GM12878 (cell line): ENCODE data around the gene PYGO2. TPM values are rescaled to one million over a fixed set of nuclear protein-coding genes. Genes with fewer than 3 reads are reported as not detected.

Experiments
- ASH2L ChIP-seq: fragments of 300-600, 200-600 bp; sonication (generic); IDR thresholded peaks from 2 replicates; pipeline ENCODE4 v1.6.1; 2017; ENCODE audit warnings: low read depth, mild to moderate bottlenecking, borderline replicate concordance
- CHD2 ChIP-seq: IDR thresholded peaks from 2 replicates; pipeline ENCODE4 v1.6.1; 2011; ENCODE audit warnings: low read depth, low read length, improper control_type of control experiment, borderline replicate concordance
- HCFC1 ChIP-seq: fragments of 150-350 bp; IDR thresholded peaks from 2 replicates; pipeline ENCODE4 v1.6.1; 2014; ENCODE audit warnings: low read length
- MXI1 ChIP-seq: fragments of 150-350 bp; IDR thresholded peaks from 2 replicates; pipeline ENCODE4 v1.6.1; 2011; ENCODE audit warnings: low read depth, mild to moderate bottlenecking, inconsistent platforms, low read length, improper control_type of control experiment
- NR2F1 ChIP-seq: fragments of 450-650 bp; conservative IDR thresholded peaks from 2 replicates; pipeline ENCODE4 v1.6.1; 2017; ENCODE audit warnings: mild to moderate bottlenecking
- POLR2AphosphoS5 ChIP-seq: IDR thresholded peaks from 2 replicates; pipeline ENCODE4 v1.6.1; 2011; ENCODE audit warnings: mild to moderate bottlenecking, low read length, inconsistent platforms
- SMARCA5 ChIP-seq: fragments of 450-650 bp; IDR thresholded peaks from 2 replicates; pipeline ENCODE4 v1.6.1; 2017; ENCODE audit warnings: mild to moderate bottlenecking
- SREBF1 ChIP-seq: IDR thresholded peaks from 2 replicates; pipeline ENCODE4 v1.6.1; 2012; ENCODE audit warnings: mild to moderate bottlenecking, low read length
- TAF1 ChIP-seq: IDR thresholded peaks from 2 replicates; pipeline ENCODE4 v1.6.1; 2011; ENCODE audit warnings: mild to moderate bottlenecking, low read depth, low read length, borderline replicate concordance
- TCF12 ChIP-seq: IDR thresholded peaks from 2 replicates; pipeline ENCODE4 v1.6.1; 2011; ENCODE audit warnings: low read depth, mild to moderate bottlenecking, low read length
- polyA plus RNA-seq, 11 experiments: library from polyadenylated mRNA; depleted of rRNA in 4 of 11; unstranded in 6 of 11; stranded (reverse) in 5 of 11; fragments of >200 nt; fragmentation: Nextera tagmentation in 4 of 11; fragmentation: Illumina TruSeq in 1 of 11; extraction: Ambion mirVana in 4 of 11; extraction: Trizol in 1 of 11; gene quantifications; 1 replicate in 1 of 11; 2 replicates in 10 of 11; pipeline versions ENCODE4 v1.2.1 to v1.2.3, GENCODE V29; 2011 to 2016; ENCODE audit warnings: inconsistent platforms in 2 of 11, missing spikeins in 2 of 11, low read depth in 1 of 11
- total RNA-seq, 4 experiments: library from RNA; depleted of rRNA in 3 of 4; stranded (reverse); fragments of >200 nt in 3 of 4; fragmentation: Illumina TruSeq in 1 of 4; extraction: Trizol in 1 of 4; gene quantifications; 2 replicates each; pipeline versions ENCODE4 v1.2.1 to v1.2.3, GENCODE V29; 2013 to 2021
- TF ChIP-seq, protein P1 (sequence below): fragments of 150-350 bp; IDR thresholded peaks from 2 replicates; pipeline ENCODE4 v1.6.1; 2016; ENCODE audit warnings: low read depth, low read length
- TF ChIP-seq, protein P2 (sequence below): IDR thresholded peaks from 2 replicates; pipeline ENCODE4 v1.6.1; 2012; ENCODE audit warnings: mild to moderate bottlenecking, low read depth, low read length
- TF ChIP-seq, protein P3 (sequence below): IDR thresholded peaks from 2 replicates; pipeline ENCODE4 v1.6.1; 2011; ENCODE audit warnings: low read depth, mild to moderate bottlenecking, low read length, moderate library complexity, borderline replicate concordance; ENCODE audit errors: extremely low read depth
- TF ChIP-seq, protein P4 (sequence below): fragments of 450-650 bp; IDR thresholded peaks from 2 replicates; pipeline ENCODE4 v1.6.1; 2017; ENCODE audit warnings: mild to moderate bottlenecking, moderate library complexity
- TF ChIP-seq, protein P5 (sequence below): IDR thresholded peaks from 2 replicates; pipeline ENCODE4 v1.6.1; 2012; ENCODE audit warnings: low read depth, low read length, improper control_type of control experiment

Gene PYGO2
- total and polyA plus RNA-seq, 10 of the 15 experiments (the other 5 are each of a cell fraction or from before 2014, with no cell fraction given), result 8.1 to 33.8 (median 23.5) TPM

DNA sequence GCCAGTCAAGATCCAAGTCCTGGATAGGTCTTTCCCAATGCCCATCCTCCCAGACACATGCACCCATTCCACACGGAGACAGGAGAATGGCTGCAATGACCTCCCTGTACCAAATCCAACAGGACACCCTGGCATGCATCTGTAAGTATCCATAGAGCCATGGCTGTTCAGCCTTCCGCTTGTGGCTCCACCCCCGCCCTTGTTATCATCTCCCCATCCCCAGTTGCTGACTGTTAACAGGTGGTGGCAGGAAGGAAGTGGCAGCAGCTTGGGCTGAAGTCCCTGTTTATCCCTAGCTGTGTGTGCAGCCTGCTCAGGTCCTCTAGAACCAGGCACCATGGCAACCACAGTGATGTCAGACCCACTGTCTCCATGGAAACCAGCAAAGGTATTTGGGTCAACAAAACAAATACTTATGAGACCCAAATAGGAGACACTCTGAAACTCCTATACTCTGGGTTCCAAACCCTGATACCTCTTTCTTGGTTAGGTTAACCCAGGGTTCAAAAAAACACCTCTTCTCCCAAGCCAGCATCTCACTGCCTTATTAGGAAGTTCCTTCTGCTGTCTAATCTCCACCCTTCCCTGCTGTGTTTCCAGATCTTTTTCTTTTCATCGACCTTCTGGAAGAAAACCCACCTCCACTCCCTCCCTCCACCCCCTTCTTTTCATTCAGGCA, 6.4 kb downstream of the PYGO2 start (continued):
- TF ChIP-seq, protein P1, sequence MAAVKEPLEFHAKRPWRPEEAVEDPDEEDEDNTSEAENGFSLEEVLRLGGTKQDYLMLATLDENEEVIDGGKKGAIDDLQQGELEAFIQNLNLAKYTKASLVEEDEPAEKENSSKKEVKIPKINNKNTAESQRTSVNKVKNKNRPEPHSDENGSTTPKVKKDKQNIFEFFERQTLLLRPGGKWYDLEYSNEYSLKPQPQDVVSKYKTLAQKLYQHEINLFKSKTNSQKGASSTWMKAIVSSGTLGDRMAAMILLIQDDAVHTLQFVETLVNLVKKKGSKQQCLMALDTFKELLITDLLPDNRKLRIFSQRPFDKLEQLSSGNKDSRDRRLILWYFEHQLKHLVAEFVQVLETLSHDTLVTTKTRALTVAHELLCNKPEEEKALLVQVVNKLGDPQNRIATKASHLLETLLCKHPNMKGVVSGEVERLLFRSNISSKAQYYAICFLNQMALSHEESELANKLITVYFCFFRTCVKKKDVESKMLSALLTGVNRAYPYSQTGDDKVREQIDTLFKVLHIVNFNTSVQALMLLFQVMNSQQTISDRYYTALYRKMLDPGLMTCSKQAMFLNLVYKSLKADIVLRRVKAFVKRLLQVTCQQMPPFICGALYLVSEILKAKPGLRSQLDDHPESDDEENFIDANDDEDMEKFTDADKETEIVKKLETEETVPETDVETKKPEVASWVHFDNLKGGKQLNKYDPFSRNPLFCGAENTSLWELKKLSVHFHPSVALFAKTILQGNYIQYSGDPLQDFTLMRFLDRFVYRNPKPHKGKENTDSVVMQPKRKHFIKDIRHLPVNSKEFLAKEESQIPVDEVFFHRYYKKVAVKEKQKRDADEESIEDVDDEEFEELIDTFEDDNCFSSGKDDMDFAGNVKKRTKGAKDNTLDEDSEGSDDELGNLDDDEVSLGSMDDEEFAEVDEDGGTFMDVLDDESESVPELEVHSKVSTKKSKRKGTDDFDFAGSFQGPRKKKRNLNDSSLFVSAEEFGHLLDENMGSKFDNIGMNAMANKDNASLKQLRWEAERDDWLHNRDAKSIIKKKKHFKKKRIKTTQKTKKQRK, result no peak
- TF ChIP-seq SREBF1, result no peak
- no peak for TF ChIP-seq SMARCA5
- no peak for TF ChIP-seq NR2F1
- TF ChIP-seq, protein P2, sequence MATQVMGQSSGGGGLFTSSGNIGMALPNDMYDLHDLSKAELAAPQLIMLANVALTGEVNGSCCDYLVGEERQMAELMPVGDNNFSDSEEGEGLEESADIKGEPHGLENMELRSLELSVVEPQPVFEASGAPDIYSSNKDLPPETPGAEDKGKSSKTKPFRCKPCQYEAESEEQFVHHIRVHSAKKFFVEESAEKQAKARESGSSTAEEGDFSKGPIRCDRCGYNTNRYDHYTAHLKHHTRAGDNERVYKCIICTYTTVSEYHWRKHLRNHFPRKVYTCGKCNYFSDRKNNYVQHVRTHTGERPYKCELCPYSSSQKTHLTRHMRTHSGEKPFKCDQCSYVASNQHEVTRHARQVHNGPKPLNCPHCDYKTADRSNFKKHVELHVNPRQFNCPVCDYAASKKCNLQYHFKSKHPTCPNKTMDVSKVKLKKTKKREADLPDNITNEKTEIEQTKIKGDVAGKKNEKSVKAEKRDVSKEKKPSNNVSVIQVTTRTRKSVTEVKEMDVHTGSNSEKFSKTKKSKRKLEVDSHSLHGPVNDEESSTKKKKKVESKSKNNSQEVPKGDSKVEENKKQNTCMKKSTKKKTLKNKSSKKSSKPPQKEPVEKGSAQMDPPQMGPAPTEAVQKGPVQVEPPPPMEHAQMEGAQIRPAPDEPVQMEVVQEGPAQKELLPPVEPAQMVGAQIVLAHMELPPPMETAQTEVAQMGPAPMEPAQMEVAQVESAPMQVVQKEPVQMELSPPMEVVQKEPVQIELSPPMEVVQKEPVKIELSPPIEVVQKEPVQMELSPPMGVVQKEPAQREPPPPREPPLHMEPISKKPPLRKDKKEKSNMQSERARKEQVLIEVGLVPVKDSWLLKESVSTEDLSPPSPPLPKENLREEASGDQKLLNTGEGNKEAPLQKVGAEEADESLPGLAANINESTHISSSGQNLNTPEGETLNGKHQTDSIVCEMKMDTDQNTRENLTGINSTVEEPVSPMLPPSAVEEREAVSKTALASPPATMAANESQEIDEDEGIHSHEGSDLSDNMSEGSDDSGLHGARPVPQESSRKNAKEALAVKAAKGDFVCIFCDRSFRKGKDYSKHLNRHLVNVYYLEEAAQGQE, result no peak
- 0 out of 2 replicates have a peak, but pooled peaks have one; percentile 49 for TF ChIP-seq POLR2AphosphoS5
- TF ChIP-seq, protein P3, sequence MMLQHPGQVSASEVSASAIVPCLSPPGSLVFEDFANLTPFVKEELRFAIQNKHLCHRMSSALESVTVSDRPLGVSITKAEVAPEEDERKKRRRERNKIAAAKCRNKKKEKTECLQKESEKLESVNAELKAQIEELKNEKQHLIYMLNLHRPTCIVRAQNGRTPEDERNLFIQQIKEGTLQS, result no peak
- no peak for TF ChIP-seq ASH2L
- TF ChIP-seq CHD2, result no peak
- 0 out of 2 replicates have a peak, but pooled peaks have one; percentile 57 for TF ChIP-seq TCF12
- TF ChIP-seq MXI1, result peak; percentile 69; the same call in 1 of the 2 replicates
- TF ChIP-seq, protein P4, sequence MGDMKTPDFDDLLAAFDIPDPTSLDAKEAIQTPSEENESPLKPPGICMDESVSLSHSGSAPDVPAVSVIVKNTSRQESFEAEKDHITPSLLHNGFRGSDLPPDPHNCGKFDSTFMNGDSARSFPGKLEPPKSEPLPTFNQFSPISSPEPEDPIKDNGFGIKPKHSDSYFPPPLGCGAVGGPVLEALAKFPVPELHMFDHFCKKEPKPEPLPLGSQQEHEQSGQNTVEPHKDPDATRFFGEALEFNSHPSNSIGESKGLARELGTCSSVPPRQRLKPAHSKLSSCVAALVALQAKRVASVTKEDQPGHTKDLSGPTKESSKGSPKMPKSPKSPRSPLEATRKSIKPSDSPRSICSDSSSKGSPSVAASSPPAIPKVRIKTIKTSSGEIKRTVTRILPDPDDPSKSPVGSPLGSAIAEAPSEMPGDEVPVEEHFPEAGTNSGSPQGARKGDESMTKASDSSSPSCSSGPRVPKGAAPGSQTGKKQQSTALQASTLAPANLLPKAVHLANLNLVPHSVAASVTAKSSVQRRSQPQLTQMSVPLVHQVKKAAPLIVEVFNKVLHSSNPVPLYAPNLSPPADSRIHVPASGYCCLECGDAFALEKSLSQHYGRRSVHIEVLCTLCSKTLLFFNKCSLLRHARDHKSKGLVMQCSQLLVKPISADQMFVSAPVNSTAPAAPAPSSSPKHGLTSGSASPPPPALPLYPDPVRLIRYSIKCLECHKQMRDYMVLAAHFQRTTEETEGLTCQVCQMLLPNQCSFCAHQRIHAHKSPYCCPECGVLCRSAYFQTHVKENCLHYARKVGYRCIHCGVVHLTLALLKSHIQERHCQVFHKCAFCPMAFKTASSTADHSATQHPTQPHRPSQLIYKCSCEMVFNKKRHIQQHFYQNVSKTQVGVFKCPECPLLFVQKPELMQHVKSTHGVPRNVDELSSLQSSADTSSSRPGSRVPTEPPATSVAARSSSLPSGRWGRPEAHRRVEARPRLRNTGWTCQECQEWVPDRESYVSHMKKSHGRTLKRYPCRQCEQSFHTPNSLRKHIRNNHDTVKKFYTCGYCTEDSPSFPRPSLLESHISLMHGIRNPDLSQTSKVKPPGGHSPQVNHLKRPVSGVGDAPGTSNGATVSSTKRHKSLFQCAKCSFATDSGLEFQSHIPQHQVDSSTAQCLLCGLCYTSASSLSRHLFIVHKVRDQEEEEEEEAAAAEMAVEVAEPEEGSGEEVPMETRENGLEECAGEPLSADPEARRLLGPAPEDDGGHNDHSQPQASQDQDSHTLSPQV, result no peak
- TF ChIP-seq HCFC1, result no peak
- TF ChIP-seq TAF1, result no peak
- TF ChIP-seq, protein P5, sequence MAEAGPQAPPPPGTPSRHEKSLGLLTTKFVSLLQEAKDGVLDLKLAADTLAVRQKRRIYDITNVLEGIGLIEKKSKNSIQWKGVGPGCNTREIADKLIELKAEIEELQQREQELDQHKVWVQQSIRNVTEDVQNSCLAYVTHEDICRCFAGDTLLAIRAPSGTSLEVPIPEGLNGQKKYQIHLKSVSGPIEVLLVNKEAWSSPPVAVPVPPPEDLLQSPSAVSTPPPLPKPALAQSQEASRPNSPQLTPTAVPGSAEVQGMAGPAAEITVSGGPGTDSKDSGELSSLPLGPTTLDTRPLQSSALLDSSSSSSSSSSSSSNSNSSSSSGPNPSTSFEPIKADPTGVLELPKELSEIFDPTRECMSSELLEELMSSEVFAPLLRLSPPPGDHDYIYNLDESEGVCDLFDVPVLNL, result no peak
